ENCODE data around the gene CDK13.
"Not testable (repeated sequence)": the region's sequence is repeated elsewhere in the genome, so short reads cannot be mapped to it uniquely, and the experiment has no call there.

CDK13 gene

DNA sequence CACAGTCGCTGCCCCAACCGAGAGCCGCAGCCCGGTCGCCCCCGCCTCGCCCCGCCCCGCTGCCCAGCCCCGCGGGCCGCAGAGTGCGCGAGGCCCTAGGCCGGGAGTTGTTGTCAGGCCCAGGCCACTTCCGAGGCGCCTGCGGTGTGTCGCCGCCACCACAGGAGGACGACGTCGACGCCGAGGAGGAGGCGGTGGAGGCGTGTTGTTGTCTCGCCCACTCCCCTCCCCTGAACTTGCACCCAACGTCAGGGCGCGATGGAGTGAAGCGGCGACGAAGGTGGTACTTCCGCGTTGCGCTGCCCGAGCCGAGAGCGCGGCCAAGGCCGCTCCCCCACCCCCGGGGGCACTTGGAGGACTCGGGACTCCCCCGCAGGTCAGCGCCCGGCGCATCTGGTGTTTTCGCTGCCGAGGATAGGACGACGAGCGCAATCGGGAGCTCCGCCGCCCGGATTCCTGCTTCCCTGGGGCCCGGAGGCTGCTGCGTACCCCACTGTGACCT is at the start of gene CDK13:
CDK13 (plus strand) TSS at position 286 of the 502 bp plus-strand sequence. CDS start 386 bp downstream, outside the sequence.
- DNase-seq: peak; percentile 70 to 87 (median 76)

DNA sequence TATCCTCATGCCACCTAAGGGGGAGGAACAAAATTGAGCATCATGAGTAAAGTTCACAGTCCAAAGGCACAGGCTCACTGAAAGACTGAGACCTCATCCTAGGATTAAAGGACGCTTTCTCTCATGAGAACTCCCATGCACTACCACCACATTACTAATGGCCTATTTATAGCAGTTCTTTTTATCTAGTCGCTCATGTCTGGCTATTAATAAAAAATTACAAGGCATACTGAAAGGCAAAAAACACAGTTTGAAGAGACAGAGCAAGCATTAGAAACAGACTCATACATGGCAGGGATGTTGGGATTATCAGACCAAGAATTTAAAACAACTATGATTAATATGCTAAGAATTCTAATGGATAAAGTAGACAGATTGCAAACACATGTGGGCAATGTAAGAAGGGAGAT is 46.0 kb upstream of the CDK13 start:
- no peak for DNase-seq

- DNase-seq: no peak
These were observed 41.9 kb upstream of the CDK13 start for GRCh38 chr7:39908141-39908540.

GRCh38 chr7:39908973-39909372 is 41.1 kb upstream of the CDK13 start:
- DNase-seq: no peak

- DNase-seq: no peak
These were observed 40.5 kb upstream of the CDK13 start for GRCh38 chr7:39909526-39909925.

DNA sequence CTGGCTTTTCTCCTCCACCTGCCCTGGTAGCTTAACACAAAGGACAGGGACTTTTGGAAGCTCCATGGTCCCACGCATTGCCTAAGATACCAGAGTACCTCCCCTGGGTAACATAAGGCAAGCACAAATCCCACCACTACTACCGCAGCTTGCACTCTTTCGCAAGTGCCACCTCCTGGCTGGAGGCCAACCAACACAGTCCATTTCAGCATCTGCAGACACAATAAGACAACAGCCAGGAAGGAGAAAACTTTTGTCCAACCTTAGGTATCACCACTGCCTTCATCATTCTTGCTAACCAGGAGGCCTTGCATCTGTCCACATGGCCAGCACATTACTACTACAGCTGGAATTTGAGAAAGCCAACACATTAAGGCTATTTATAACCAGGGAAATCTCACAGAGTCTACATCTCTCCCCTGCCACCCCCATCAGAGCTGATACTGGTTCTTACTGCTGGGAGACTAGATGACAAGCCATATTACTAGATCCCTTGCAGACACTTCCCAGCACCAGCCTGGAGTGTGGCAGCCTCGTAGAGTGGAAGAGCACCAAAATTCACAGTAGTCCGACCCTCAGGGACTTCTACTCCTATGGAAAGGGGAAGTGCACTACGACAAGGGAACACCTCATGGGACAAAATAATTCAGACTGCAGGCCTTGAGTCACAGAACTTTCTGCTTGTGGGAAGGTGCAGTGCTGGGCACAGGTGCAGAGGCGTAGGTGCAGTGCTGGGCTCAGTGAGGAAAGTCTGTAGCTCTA is 39.8 kb upstream of the CDK13 start:
- no peak for DNase-seq

DNA sequence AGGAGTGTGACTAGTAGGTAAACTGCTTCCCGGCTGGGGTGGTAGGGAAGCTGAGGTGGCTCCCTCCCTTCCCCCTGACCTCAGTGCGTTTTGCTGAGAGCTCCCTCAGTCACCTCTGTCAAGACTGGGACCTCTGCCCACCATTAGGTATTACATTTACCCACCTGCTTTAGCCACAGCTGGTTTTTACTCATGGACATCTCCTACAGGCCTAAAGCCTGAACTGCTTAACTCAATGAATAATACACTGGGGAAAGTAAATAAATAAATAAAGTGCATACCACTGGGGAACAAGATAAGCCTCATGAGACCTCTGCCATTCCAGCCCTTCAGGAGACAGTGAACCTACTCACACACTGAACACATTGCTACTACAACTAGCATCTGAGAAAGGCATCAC is 38.9 kb upstream of the CDK13 start:
- no peak for DNase-seq

- DNase-seq: not testable (repeated sequence)
These were observed 34.2 kb upstream of the CDK13 start for GRCh38 chr7:39915847-39916246.

DNA sequence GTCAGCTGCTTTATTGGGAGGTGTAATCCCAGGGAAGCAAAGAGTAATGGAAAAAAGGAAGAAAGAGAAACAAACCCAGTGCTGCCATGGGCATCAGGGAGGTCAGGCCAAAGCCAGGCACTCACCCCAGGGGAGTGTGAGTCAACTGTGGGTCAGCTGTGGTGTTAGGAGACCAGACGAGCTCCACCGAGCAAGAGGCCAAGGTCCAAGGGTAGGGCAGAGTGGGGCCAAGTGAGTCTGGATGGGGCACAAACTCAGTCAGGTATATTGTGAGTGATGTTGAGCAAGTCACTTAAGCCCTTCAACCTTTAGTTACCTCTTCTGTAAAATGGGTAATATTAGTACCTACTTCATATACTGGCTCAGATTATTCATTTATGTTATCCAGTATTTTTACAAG is 30.4 kb upstream of the CDK13 start:
- DNase-seq: no peak

DNA sequence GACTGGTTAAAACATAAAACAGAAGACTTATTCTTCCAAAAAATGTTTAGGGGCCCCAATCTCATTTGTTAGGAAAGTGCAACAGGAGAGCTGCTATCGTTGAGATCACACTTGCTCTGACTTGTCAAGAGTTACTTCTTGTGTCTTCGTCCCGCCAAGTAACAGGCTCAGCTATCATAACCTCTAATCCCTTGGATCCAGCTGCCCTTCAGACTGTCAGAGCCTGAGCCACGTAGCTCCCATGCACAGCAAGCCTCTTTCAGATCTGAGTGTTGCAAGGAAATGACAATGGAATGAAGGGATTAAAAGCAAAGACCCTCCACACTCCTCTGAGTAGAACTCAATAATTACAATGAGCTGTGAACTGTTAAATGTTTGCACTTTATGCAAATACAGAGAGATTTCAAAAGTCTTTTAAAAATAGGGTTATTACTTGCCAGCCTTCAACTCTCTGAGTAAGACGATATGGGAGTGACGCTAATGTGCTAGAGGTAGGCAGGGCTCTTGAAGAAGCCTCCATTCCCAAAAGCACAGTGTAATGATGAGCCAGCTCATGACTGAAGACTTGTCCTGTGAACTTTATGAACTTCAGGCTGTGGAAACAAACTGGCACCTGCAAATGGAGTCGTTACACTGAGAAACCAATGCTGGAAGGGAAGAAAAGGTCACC is 28.4 kb upstream of the CDK13 start:
- no peak for DNase-seq

- DNase-seq: no peak
These were observed 27.5 kb upstream of the CDK13 start for GRCh38 chr7:39922580-39922979.

DNA sequence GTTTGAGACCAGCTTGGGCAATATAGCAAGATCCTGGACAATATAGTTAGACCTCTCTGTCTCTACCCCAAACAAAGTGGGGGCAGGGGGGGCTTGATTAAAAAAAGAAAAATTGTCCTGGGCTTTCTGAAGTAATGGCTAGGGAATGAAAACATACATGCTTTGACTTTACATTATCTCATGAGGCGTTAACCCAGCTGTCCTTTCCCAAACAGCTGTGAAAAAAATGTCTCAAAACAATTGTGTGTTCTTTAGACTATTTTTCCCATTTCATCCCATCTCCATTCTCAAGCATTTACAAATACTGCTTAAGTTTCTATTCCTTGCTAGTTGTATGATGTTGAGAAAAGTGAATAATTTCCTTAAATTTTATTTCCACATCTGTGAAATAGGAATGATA is 27.0 kb upstream of the CDK13 start:
- no peak for DNase-seq

DNA sequence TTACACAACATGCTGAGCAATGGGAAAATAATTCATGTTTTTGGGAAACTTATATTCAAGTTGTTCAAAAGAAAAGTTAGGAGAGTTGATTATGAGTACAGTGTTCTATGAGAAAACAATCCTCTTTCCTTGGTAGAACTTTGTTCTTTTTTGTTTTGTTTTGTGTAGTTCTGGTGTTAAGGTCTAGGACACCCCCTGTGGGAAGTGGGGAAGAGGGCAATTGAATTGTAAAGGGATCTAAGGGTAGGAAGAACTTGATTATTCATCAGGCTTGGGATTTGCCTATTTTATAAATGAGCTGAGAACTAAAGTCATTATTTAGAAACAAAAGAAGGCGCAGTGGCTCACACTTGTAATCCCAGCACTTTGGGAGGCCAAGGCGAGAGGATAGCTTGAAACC is 25.9 kb upstream of the CDK13 start:
- no peak for DNase-seq

DNA sequence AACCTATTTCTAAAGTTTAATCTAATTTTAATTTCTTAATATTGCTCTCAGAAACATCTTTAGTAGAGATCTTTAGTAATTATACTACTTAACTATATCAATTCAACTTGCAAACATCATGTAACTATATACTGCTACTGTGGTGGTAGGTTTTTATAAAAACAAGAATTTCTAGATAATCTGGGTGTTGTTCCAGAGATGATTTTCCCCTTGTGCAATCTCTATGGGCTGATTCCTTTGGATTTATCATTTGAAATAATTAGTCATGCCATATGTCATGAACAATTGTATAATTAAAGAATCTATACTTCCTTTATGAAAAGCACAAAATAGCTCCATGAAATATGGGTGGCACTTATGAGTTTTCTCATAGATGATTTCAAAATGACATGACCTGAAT is 23.9 kb upstream of the CDK13 start:
- DNase-seq: no peak

GRCh38 chr7:39927018-39927417 is 23.0 kb upstream of the CDK13 start:
- DNase-seq: no peak

DNA sequence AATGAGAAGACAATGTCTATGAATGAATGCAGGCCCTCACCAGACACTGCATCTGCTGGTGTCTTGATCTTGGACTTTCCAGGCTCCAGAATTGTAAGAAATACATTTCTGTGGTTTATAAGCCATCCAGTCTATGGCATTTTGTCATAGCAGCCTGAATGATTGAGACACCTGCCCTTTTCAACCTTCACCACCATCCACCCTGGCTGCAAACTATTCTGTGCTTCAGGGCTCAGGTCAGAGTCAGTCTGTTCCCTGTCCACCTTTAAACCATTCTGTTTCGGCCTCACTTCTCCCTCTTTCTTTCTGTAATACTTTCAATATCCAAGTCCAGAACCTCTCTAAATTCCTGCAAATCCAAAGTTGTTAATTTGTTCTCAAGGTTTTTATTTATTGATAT is 15.9 kb upstream of the CDK13 start:
- no peak for DNase-seq

DNA sequence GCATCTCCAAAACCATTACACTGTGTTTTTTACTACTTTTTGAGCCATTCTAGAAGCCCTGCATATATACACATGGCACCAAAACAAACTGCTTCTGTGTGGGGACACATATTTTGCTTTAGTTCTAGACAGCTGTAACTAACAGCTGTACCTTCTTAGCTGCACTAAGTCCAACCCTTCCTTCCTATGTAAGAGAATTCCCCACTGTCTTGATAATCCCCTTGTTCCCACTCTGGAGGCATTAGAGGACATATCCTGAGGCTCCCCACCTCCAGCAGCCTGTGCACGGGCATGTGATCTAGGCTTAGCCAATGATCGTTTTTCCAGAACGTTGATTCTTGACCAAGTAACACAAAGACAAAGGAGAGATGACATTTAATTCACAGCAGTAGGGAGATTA is 13.3 kb upstream of the CDK13 start:
- no peak for DNase-seq

GRCh38 chr7:39937366-39938153 is 12.5 kb upstream of the CDK13 start:
- no peak for DNase-seq

DNA sequence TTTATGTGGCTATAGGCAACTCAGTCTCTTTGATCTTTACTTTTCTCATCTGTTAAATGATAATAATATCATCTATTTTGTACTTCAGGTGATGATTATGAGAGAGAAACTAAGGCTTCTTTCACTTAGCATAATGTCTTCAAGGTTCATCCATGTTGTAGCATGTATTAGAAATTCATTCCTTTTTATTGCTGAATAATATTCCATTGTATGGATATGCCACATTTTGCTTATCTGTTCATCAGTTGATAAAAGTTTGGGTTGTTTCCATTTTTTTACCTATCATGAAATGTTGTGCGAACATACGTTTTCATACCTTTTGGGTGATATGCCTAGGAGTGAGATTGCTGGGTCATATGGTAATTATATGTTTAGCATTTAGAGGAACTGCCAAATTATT is 7.2 kb upstream of the CDK13 start:
- no peak for DNase-seq

DNA sequence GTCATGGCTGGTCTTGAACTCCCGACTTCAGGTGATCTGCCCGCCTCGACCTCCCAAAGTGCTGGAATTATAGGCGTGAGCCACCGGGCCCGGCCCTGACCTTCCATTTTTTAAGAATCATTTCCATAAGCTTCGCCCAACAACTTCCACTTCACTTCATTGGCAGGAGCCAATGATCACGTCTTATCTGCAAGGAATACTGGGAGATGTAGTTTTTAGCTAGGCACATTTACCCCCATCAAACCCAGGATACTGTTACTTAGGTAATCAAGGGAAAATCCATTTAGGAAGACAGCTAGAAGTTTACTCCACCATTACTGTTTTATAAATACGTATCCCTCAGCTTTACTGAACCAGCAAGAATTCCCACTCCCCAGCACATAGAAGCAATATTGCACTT is 3.4 kb upstream of the CDK13 start:
- no peak for DNase-seq

DNA sequence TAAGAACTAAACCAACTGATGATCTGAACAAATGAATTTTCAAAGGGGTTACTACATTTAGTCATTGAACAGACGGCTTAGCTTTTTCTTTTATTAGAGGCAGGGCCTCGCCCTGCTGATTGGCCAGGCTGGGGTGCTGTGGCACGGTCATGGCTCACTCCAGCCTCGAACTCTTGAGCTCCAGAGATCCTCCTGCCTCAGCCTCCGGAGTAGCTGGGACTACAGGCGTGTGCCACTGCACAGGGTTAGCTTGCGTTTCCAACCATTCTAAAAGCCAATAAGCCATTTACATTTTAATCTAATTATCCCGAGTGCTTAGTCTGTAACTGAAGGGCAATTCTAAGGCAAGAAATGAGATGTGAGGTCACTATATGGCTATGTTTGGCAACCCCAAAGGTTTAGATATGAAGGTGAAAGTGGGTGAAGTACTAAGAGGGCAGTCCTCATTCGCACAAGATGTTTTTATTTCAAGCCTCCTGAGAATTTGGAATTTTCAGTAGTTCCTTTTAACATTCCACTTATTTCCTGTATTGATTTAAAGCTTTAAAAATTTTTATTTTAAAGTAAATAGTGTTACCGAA is 1.6 kb upstream of the CDK13 start:
- no peak for DNase-seq

- DNase-seq: peak; percentile 91 to 98 (median 96)
These were observed 814 bp upstream of the CDK13 start for GRCh38 chr7:39948956-39949928.
